Neural cell (in vitro differentiated cells): ENCODE data around the gene CHORDC1.
"Not testable (repeated sequence)": the region's sequence is repeated elsewhere in the genome, so short reads cannot be mapped to it uniquely, and the experiment has no call there.

Experiments used
- EZH2 ChIP-seq: fragments of 200-600, 300-800 bp; shearing (Covaris generic), sonication (generic); IDR thresholded peaks from 2 replicates; pipeline ENCODE4 v1.6.1; 2014; ENCODE audit warnings: antibody characterized with exemption, low read length, borderline replicate concordance, mild to moderate bottlenecking; ENCODE audit not compliant: insufficient read depth, poor library complexity, severe bottlenecking
- POLR2AphosphoS5 ChIP-seq: IDR thresholded peaks from 2 replicates; pipeline ENCODE4 v1.6.1; 2012
- SMC3 ChIP-seq: fragments of 450-650 bp; conservative IDR thresholded peaks from 2 replicates; pipeline ENCODE4 v1.6.1; 2014; ENCODE audit warnings: antibody characterized with exemption, mild to moderate bottlenecking, moderate library complexity; ENCODE audit not compliant: poor library complexity
- TF ChIP-seq, protein P1 (sequence below): IDR thresholded peaks from 2 replicates; pipeline ENCODE4 v1.6.1; 2012; ENCODE audit warnings: borderline replicate concordance

DNA sequence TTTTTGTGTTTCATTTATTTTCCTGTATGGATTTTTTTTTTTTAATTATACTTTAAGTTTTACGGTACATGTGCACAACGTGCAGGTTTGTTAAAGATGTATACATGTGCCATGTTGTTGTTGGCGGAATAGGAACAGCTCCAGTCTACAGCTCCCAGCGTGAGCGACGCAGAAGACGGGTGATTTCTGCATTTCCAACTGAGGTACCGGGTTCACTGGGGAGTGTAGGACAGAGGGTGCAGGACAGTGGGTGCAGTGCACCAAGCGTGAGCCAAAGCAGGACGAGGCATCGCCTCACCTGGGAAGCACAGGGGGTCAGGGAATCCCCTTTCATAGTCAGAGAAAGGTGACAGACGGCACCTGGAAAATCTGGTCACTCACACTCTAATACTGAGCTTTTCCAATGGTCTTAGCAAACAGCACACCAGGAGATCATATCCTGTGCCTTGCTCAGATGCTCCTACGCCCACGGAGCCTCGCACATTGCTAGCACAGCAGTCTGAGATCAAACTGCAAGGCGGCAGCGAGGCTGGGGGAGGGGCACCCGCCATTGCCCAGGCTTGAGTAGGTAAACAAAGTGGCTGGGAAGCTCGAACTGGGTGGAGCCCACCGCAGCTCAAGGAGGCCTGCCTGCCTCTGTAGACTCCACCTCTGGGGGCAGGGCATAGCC lies 17.3 kb upstream of the CHORDC1 start:
- TF ChIP-seq POLR2AphosphoS5, SMC3, EZH2: not testable (repeated sequence)
- TF ChIP-seq, protein P1, sequence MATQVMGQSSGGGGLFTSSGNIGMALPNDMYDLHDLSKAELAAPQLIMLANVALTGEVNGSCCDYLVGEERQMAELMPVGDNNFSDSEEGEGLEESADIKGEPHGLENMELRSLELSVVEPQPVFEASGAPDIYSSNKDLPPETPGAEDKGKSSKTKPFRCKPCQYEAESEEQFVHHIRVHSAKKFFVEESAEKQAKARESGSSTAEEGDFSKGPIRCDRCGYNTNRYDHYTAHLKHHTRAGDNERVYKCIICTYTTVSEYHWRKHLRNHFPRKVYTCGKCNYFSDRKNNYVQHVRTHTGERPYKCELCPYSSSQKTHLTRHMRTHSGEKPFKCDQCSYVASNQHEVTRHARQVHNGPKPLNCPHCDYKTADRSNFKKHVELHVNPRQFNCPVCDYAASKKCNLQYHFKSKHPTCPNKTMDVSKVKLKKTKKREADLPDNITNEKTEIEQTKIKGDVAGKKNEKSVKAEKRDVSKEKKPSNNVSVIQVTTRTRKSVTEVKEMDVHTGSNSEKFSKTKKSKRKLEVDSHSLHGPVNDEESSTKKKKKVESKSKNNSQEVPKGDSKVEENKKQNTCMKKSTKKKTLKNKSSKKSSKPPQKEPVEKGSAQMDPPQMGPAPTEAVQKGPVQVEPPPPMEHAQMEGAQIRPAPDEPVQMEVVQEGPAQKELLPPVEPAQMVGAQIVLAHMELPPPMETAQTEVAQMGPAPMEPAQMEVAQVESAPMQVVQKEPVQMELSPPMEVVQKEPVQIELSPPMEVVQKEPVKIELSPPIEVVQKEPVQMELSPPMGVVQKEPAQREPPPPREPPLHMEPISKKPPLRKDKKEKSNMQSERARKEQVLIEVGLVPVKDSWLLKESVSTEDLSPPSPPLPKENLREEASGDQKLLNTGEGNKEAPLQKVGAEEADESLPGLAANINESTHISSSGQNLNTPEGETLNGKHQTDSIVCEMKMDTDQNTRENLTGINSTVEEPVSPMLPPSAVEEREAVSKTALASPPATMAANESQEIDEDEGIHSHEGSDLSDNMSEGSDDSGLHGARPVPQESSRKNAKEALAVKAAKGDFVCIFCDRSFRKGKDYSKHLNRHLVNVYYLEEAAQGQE = not testable (repeated sequence)
